Mesenchymal stem cell (in vitro differentiated cells and primary cell): ENCODE results near the gene GDF2.

Experiments
- DNase-seq: peaks from one replicate; pipeline ENCODE4 v3.0.0-alpha.2; 2013
- H2AFZ ChIP-seq: one replicate; pipeline ENCODE4 v1.6.1; 2013; ENCODE audit warnings: low read depth, mild to moderate bottlenecking, control low read depth, inconsistent platforms, low read length, moderate library complexity
- H2AK5ac ChIP-seq: 2 replicates; pipeline ENCODE4 v1.6.1; 2013; ENCODE audit warnings: low read length, moderate library complexity, mild to moderate bottlenecking, inconsistent platforms; ENCODE audit not compliant: severe bottlenecking
- H2BK120ac ChIP-seq: one replicate; pipeline ENCODE4 v1.6.1; 2013; ENCODE audit warnings: low read depth, mild to moderate bottlenecking, inconsistent platforms, low read length, moderate library complexity
- H2BK12ac ChIP-seq, 2 experiments: one replicate each; pipeline ENCODE4 v1.6.1; 2013; ENCODE audit warnings: inconsistent platforms in 2 of 2, low read length in 2 of 2, mild to moderate bottlenecking in 2 of 2, moderate library complexity in 2 of 2, control low read depth in 1 of 2
- H2BK15ac ChIP-seq: one replicate; pipeline ENCODE4 v1.6.1; 2013; ENCODE audit warnings: mild to moderate bottlenecking, low read depth, inconsistent platforms; ENCODE audit not compliant: poor library complexity, severe bottlenecking
- H2BK5ac ChIP-seq: 2 replicates; pipeline ENCODE4 v1.6.1; 2013; ENCODE audit warnings: low read depth, mild to moderate bottlenecking, low read length, control low read depth, inconsistent platforms; ENCODE audit not compliant: poor library complexity, severe bottlenecking
- H3K14ac ChIP-seq, 2 experiments: one replicate each; pipeline ENCODE4 v1.6.1; 2013; ENCODE audit warnings: inconsistent platforms in 2 of 2, low read length in 2 of 2, control low read depth in 1 of 2, mild to moderate bottlenecking in 1 of 2, moderate library complexity in 1 of 2
- H3K18ac ChIP-seq, 2 experiments: one replicate each; pipeline ENCODE4 v1.6.1; 2013; ENCODE audit warnings: inconsistent platforms in 2 of 2, low read length in 2 of 2, control low read depth in 1 of 2, low read depth in 1 of 2, mild to moderate bottlenecking in 1 of 2
- H3K23ac ChIP-seq, 2 experiments: one replicate each; pipeline ENCODE4 v1.6.1; 2013; ENCODE audit warnings: inconsistent platforms in 2 of 2, low read length in 2 of 2, mild to moderate bottlenecking in 2 of 2, moderate library complexity in 2 of 2, control low read depth in 1 of 2
- H3K27ac ChIP-seq: 2 replicates; pipeline ENCODE4 v1.5.1; 2013; ENCODE audit warnings: mild to moderate bottlenecking, moderate library complexity, low read length, control low read depth, inconsistent platforms; ENCODE audit not compliant: poor library complexity, severe bottlenecking
- H3K27me3 ChIP-seq, 2 experiments: 2 replicates each; pipeline versions ENCODE4 v1.6.1 to v1.7.0; 2013; ENCODE audit warnings: low read length in 2 of 2, mild to moderate bottlenecking in 2 of 2, moderate library complexity in 2 of 2, control low read depth in 1 of 2, inconsistent platforms in 1 of 2; ENCODE audit not compliant: control insufficient read depth in 1 of 2, insufficient read depth in 1 of 2
- H3K36me3 ChIP-seq, 2 experiments: 2 replicates each; pipeline versions ENCODE4 v1.6.1 to v1.7.0; 2013; ENCODE audit warnings: low read length in 2 of 2, control low read depth in 1 of 2, inconsistent platforms in 1 of 2, low read depth in 1 of 2, mild to moderate bottlenecking in 1 of 2; ENCODE audit not compliant: insufficient read depth in 2 of 2, control insufficient read depth in 1 of 2
- H3K4ac ChIP-seq, 2 experiments: one replicate each; pipeline ENCODE4 v1.6.1; 2013; ENCODE audit warnings: inconsistent platforms in 2 of 2, low read length in 2 of 2, mild to moderate bottlenecking in 2 of 2, moderate library complexity in 2 of 2, control low read depth in 1 of 2, low read depth in 1 of 2
- H3K4me1 ChIP-seq: 2 replicates; pipeline ENCODE4 v1.6.1; 2013; ENCODE audit warnings: low read depth, low read length, control low read depth; ENCODE audit not compliant: control insufficient read depth, insufficient read depth
- H3K4me2 ChIP-seq: 2 replicates; pipeline ENCODE4 v1.6.1; 2013; ENCODE audit warnings: low read length, mild to moderate bottlenecking, inconsistent platforms; ENCODE audit not compliant: poor library complexity, severe bottlenecking
- H3K4me3 ChIP-seq, 2 experiments: 2 replicates each; pipeline versions ENCODE4 v1.5.1 to v1.7.0; 2013; ENCODE audit warnings: low read length in 2 of 2, mild to moderate bottlenecking in 2 of 2, control low read depth in 1 of 2, low read depth in 1 of 2; ENCODE audit not compliant: insufficient read depth in 1 of 2
- H3K79me1 ChIP-seq: replicated peaks from 2 replicates; pipeline ENCODE4 v1.6.1; 2013; ENCODE audit warnings: mild to moderate bottlenecking, control low read depth, low read length, inconsistent platforms; ENCODE audit not compliant: poor library complexity, severe bottlenecking
- H3K9ac ChIP-seq: 2 replicates; pipeline ENCODE4 v1.7.0; 2013; ENCODE audit warnings: mild to moderate bottlenecking, low read length, moderate library complexity
- H3K9me3 ChIP-seq: 2 replicates; pipeline ENCODE4 v1.7.0; 2013; ENCODE audit warnings: mild to moderate bottlenecking, low read length; ENCODE audit not compliant: control insufficient read depth
- H4K8ac ChIP-seq: one replicate; pipeline ENCODE4 v1.6.1; 2013; ENCODE audit warnings: inconsistent platforms, mild to moderate bottlenecking, low read length, moderate library complexity
- H4K91ac ChIP-seq: one replicate; pipeline ENCODE4 v1.6.1; 2013; ENCODE audit warnings: mild to moderate bottlenecking, low read length, inconsistent platforms
- WGBS: methylation state at CpG from one replicate; pipeline ENCODE4 v1.1.7; 2013; ENCODE audit warnings: mixed read lengths; 5-methylcytosine and 5-hydroxymethylcytosine counted together

Gene GDF2

DNA sequence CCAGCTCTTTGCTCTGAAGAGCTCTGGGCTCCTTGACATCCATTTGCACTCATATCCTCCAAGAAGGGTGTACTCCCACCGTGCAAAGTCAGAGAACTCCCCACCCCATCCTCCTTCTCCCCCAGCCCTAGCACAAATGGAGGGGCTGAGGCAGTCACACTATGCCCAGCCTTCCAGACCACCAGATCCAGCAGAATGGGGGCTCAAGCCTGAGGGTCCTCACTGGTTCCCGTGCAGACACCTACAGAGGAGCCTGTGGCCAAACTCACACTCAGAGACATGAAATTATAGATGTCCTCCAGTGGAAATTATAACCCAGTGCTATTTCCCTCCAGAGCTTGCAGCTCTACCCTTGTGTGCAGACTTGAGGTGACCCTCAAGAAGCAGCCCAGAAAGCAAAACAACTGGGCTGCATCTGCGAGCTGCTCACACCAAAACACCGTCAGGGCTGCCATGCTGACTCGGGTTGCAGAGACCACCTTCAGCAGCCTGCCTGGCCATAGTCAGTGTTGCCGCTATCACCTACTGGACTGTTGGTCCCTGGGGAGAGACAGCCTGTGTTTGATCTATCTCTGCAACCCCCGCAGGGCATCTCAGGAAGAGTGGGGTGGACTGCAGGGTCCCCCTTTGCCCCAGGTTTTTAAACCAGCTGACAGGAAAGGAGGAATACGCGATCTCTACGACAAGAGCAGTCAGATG lies 54.4 kb downstream of the GDF2 start:
- no peak overlapping the region for H3K4me3 ChIP-seq
- H3K4me1 ChIP-seq = peaks cover 6% of the 10 kb centered on the region
- no peak overlapping the region for H3K23ac ChIP-seq
- no peak for DNase-seq
- H3K18ac ChIP-seq = no peak overlapping the region
- no peak overlapping the region for H3K4ac ChIP-seq
- no peak overlapping the region for H4K8ac ChIP-seq
- H2AFZ ChIP-seq = no peak overlapping the region
- H3K27ac ChIP-seq = no peak overlapping the region
- no peak overlapping the region for H3K14ac ChIP-seq
- H2BK5ac ChIP-seq = no peak overlapping the region
- no peaks in the 10 kb centered on the region for H3K79me1 ChIP-seq
- WGBS = 85% methylated on average over 10 of the region's 10 CpGs
- peaks cover 0 to 80% of the 10 kb centered on the region in 2 experiments for H3K27me3 ChIP-seq
- H3K36me3 ChIP-seq = no peaks in the 10 kb centered on the region
- no peak overlapping the region for H2AK5ac ChIP-seq
- H2BK15ac ChIP-seq = no peak overlapping the region
- H4K91ac ChIP-seq = no peak overlapping the region
- no peak overlapping the region for H2BK120ac ChIP-seq
- H2BK12ac ChIP-seq = no peak overlapping the region
- no peak overlapping the region for H3K9ac ChIP-seq
- no peaks in the 10 kb centered on the region for H3K9me3 ChIP-seq
- H3K4me2 ChIP-seq = no peak overlapping the region
